ENCODE results near the gene OSBPL5. TPM values are rescaled to one million over a fixed set of nuclear protein-coding genes. Genes with fewer than 3 reads are reported as not detected.

Gene OSBPL5, protein sequence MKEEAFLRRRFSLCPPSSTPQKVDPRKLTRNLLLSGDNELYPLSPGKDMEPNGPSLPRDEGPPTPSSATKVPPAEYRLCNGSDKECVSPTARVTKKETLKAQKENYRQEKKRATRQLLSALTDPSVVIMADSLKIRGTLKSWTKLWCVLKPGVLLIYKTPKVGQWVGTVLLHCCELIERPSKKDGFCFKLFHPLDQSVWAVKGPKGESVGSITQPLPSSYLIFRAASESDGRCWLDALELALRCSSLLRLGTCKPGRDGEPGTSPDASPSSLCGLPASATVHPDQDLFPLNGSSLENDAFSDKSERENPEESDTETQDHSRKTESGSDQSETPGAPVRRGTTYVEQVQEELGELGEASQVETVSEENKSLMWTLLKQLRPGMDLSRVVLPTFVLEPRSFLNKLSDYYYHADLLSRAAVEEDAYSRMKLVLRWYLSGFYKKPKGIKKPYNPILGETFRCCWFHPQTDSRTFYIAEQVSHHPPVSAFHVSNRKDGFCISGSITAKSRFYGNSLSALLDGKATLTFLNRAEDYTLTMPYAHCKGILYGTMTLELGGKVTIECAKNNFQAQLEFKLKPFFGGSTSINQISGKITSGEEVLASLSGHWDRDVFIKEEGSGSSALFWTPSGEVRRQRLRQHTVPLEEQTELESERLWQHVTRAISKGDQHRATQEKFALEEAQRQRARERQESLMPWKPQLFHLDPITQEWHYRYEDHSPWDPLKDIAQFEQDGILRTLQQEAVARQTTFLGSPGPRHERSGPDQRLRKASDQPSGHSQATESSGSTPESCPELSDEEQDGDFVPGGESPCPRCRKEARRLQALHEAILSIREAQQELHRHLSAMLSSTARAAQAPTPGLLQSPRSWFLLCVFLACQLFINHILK
- 10 to 100 TPM; 14.1 to 67.6 (median 31.8) TPM for total RNA-seq

DNA sequence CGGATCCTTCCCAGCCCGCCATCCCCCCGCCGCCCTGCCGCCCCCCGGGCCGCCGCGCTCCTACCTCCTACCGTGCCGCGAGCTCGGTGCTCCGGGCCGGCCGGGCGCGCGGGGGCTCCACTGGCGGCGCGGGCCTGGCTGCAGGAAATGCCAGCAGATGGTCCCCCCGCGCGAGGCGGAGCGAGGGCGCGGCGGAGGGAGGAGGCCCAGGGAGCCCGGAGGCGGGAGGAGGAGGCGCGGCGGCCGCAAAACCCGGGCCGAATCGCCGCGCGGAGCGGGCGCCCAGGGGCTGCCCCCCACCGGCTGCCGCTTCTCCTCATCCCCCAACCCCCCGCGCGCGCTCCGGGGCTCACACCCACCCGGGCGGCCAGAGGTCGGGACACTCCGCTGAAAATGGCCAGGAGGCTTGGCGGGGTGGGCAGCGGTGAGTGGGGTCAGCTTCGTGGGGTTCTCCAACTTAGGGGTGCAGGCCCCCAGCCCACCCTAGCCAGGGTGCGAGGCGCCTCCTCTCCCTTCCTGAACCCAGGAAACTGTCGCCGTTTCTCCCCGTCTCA lies at the start of gene OSBPL5:
Gene OSBPL5, minus strand, starts transcription at position 159 of the 554 bp plus-strand sequence. CDS start 36,162 bp downstream, outside the sequence.
- peak; percentile 56 for ATAC-seq (ENCODE audit: low FRiP score)
- TF ChIP-seq, protein P1, sequence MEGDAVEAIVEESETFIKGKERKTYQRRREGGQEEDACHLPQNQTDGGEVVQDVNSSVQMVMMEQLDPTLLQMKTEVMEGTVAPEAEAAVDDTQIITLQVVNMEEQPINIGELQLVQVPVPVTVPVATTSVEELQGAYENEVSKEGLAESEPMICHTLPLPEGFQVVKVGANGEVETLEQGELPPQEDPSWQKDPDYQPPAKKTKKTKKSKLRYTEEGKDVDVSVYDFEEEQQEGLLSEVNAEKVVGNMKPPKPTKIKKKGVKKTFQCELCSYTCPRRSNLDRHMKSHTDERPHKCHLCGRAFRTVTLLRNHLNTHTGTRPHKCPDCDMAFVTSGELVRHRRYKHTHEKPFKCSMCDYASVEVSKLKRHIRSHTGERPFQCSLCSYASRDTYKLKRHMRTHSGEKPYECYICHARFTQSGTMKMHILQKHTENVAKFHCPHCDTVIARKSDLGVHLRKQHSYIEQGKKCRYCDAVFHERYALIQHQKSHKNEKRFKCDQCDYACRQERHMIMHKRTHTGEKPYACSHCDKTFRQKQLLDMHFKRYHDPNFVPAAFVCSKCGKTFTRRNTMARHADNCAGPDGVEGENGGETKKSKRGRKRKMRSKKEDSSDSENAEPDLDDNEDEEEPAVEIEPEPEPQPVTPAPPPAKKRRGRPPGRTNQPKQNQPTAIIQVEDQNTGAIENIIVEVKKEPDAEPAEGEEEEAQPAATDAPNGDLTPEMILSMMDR (IDR thresholded peaks at IDR 0.05), result no peak
- DNase-seq (ENCODE audit: low spot score), result no peak

DNA sequence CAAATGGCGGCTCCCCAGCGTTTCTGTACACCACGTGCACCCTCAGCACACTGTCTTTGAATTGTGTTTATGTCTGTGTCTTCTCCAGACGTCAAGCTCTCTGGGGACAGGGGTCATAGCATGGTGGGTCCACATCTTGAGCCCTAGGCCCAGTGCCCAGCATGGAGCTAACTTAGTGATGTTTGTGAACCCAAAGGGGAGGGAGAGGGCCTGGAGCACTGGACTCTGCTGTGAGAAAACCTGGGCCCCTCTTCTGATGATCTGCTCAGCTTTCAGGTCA lies 49.2 kb upstream of the OSBPL5 start:
- TF ChIP-seq, protein P1 (IDR thresholded peaks at IDR 0.05), result no peak
- ATAC-seq (ENCODE audit: low FRiP score) (no peak), DNase-seq (ENCODE audit: low spot score) (no peak)

DNA sequence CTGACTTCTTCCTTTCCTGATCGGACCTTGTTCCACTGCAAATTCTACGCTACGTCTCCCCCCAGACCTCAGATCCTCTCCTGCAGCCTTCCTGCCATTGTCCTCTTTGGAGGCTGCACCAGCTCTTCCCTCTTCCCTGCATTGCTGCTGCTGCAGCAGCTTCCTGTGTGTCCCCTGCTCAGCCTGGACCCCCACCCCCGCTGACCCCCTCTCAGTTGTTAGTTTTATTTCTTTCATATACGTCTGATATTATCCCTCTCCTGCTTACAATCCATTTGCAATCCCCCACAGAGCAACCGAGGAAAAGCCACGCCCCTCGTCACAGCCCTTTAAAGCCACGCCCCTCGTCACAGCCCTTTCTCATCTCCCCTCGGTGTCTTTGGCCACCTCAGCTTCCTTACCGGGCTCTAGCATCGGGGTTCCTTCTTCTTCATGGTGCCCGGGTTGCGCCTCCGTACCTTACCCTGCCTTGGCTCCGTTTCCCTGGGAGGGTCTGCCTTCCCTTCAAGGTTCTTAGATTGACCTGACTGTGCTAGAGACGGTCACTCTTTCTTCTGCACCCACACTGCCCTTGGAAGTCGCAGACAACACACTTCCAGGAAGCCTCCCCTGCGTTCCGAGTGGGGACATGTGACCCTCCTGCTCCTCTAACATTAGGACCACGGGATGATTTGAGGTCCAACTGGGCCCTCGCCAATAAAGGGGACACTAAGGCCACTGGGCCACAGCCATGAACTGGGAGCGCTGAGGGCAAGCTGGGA lies 48.7 kb upstream of the OSBPL5 start:
- ATAC-seq (ENCODE audit: low FRiP score) (no peak), DNase-seq (ENCODE audit: low spot score) (no peak)
- TF ChIP-seq, protein P1 (IDR thresholded peaks at IDR 0.05), result no peak

DNA sequence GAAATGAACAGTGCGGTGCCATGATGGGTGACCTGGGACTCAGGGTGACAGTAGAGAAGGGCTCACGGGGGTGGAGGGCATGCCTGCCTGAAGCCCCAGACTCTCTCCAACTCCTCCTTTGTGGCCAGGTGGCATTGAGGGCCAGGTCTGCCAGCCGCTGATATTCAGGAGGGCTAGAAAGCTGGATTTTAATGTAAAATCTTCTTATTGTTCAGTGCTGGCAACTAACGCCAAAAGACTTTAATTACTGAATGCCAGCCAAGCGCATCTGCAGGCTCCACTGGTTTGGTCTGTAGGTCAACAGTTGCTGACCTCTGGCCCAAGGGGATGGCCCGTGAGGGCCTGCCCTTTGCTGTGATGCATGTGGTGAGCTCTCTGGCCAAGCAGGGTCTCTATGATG lies 43.2 kb upstream of the OSBPL5 start:
- no peak for DNase-seq (ENCODE audit: low spot score)
- TF ChIP-seq, protein P1 (IDR thresholded peaks at IDR 0.05), result no peak
- ATAC-seq (ENCODE audit: low FRiP score), result no peak

DNA sequence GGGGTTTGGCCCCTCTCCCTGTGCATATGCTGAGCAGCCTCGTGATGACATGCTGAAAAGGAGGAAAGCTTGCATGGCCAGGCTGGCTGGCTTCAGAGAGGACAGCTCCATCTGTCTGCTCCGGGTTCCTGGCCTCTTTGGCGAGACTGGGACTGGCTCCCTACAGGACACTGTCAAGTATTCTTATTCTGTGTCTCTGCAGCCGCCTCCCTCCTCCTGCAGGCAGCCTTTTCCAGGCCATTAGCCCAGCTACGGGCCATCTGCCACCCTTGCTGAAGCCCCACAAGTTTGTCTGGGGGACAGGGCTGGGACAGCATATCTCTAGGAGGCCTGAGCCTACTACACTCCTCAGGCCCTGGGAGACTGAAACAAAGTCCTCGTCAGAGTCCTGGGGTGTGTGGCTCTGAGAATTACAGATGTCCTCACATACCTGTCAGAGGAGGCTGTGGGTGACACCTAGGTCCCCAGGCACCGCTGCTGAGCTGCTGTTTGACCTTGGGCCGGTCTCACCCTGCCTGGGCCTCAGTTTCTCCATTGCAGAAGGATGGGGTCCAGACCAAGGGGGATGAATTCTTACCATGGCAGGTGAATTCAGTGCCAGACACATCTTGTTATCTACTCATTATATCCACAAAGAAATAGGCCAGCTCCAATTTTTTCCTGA lies 42.5 kb upstream of the OSBPL5 start:
- DNase-seq (ENCODE audit: low spot score) (no peak), ATAC-seq (ENCODE audit: low FRiP score) (no peak)
- TF ChIP-seq, protein P1 (IDR thresholded peaks at IDR 0.05), result no peak

DNA sequence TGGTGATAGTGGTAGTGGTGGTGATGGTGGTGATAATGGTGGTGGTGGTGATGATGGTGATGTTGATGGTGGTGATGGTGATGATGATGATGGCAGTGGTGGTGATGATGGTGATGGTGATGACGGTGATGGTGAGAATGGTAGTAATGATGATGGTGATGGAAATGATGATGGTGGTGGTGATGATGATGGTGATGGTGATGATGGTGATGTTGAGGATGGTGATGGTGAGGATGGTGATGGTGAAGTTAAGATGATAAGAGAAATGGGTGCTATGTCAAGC lies 41.8 kb upstream of the OSBPL5 start:
- no peak for DNase-seq (ENCODE audit: low spot score)
- no peak for ATAC-seq (ENCODE audit: low FRiP score)
- TF ChIP-seq, protein P1 (IDR thresholded peaks at IDR 0.05), result no peak

Data from omental fat pad (tissue), 4 donors.